Measurements from ENCODE around the gene NGDN. TPM values are rescaled to one million over a fixed set of nuclear protein-coding genes. Genes with fewer than 3 reads are reported as not detected.
A peak's percentile ranks its signal among the peaks of the same experiment; 100 is the strongest.
"Not testable (repeated sequence)": the region's sequence is repeated elsewhere in the genome, so short reads cannot be mapped to it uniquely, and the experiment has no call there.

The NGDN gene, protein sequence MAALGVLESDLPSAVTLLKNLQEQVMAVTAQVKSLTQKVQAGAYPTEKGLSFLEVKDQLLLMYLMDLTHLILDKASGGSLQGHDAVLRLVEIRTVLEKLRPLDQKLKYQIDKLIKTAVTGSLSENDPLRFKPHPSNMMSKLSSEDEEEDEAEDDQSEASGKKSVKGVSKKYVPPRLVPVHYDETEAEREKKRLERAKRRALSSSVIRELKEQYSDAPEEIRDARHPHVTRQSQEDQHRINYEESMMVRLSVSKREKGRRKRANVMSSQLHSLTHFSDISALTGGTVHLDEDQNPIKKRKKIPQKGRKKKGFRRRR
- 54.9 TPM for polyA plus RNA-seq (2013, experiment 1 of 4)
- polyA plus RNA-seq (2013, experiment 2 of 4), result 53.1 TPM
- 46.4 TPM for polyA plus RNA-seq (2013, experiment 3 of 4)
- polyA plus RNA-seq (2013, experiment 4 of 4), result 51.8 TPM

- 5% methylated on average over 41 of the region's 41 CpGs for WGBS, 2 experiments
Observed at GRCh38 chr14:23469127-23469905, at the start of gene NGDN. Gene NGDN, plus strand, starts transcription at chr14:23469703. Its CDS starts 13 bp downstream, at chr14:23469716.

DNA sequence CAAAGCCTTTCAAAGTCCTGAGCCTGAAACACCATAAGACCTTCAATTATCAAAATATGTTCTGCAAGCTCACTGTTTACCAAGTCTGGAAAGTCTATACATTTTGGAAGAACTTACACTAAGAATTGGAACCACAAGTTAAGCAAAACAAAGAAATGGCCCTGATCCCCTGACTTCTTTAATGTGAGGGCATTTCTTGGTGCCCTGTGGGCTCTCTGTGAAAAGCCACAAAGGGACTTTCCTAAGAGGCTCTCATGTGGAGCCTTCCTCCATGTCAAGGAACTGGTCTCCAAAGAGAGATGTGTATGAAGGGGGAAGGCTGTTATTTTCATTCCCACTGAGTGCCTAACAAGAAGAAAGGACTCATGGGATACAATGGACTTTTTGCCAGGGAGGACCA, 47.9 kb upstream of the NGDN start:
- Histone ChIP-seq H3K27ac (ENCODE audit: insufficient read depth, low read depth, low read length, poor library complexity, severe bottlenecking) (no peak overlapping the region), H3K36me3 (ENCODE audit: control insufficient read depth, insufficient read depth, low read length) (no peaks in the 10 kb centered on the region), H3K9me3 (ENCODE audit: control insufficient read depth, low read length) (no peaks in the 10 kb centered on the region)

More at GRCh38 chr14:23469127-23469905, at the start of gene NGDN:
- Histone ChIP-seq H3K9me3 (ENCODE audit: control insufficient read depth, low read length) (no peaks in the 10 kb centered on the region), H3K4me3 (ENCODE audit: insufficient read depth, low read depth, low read length) (peak within 1 kb of the TSS; percentile 77), H3K36me3 (ENCODE audit: control insufficient read depth, insufficient read depth, low read length) (peaks cover 17% of the 10 kb centered on the region), H3K27ac (ENCODE audit: insufficient read depth, low read depth, low read length, poor library complexity, severe bottlenecking) (no peak within 1 kb of the TSS), H3K4me1 (ENCODE audit: control insufficient read depth, insufficient read depth, low read length) (peaks cover 6% of the 10 kb centered on the region), H3K27me3 (ENCODE audit: control insufficient read depth, insufficient read depth, low read length, poor library complexity, severe bottlenecking) (no peaks in the 10 kb centered on the region)

GRCh38 chr14:23423657-23424056, 45.8 kb upstream of the NGDN start:
- no peaks in the 10 kb centered on the region for H3K27me3 ChIP-seq (ENCODE audit: control insufficient read depth, insufficient read depth, low read length, poor library complexity, severe bottlenecking)
- no peaks in the 10 kb centered on the region for H3K36me3 ChIP-seq (ENCODE audit: control insufficient read depth, insufficient read depth, low read length)
- H3K4me1 ChIP-seq (ENCODE audit: control insufficient read depth, insufficient read depth, low read length), result no peaks in the 10 kb centered on the region
- no peak overlapping the region for H3K27ac ChIP-seq (ENCODE audit: insufficient read depth, low read depth, low read length, poor library complexity, severe bottlenecking)
- WGBS, 2 experiments, result 90 to 91% methylated on average over 6 of the region's 6 CpGs
- no peaks in the 10 kb centered on the region for H3K9me3 ChIP-seq (ENCODE audit: control insufficient read depth, low read length)
- no peak overlapping the region for H3K4me3 ChIP-seq (ENCODE audit: insufficient read depth, low read depth, low read length)

More for the DNA sequence above, 47.9 kb upstream of the NGDN start:
- H3K4me1 ChIP-seq (ENCODE audit: control insufficient read depth, insufficient read depth, low read length), result no peaks in the 10 kb centered on the region
- no peak overlapping the region for H3K4me3 ChIP-seq (ENCODE audit: insufficient read depth, low read depth, low read length)
- H3K27me3 ChIP-seq (ENCODE audit: control insufficient read depth, insufficient read depth, low read length, poor library complexity, severe bottlenecking), result no peaks in the 10 kb centered on the region

DNA sequence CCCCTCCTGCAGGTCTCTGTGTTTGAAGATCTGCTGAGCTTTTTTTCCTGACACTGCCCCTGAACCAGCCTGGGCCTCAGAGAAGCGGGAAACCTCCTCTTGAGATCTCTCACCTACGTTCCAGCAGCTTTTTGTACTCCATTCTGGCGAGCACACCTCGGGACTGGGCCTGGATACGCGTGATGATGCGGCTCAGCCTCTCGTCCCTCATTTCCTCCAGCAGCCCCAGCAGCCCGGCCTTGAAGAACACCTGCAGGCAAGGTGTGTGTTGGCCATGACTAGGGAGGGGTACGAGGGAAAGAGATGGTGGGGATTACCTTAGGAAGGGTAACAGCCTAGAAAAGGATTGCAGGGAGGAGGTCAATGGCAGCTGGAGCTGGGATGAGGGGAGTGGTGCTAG, 44.3 kb upstream of the NGDN start:
- H3K27ac ChIP-seq (ENCODE audit: insufficient read depth, low read depth, low read length, poor library complexity, severe bottlenecking), result no peak overlapping the region
- no peaks in the 10 kb centered on the region for H3K36me3 ChIP-seq (ENCODE audit: control insufficient read depth, insufficient read depth, low read length)
- WGBS, 2 experiments, result 87 to 91% methylated on average over 10 of the region's 10 CpGs
- no peaks in the 10 kb centered on the region for H3K4me1 ChIP-seq (ENCODE audit: control insufficient read depth, insufficient read depth, low read length)
- no peak overlapping the region for H3K4me3 ChIP-seq (ENCODE audit: insufficient read depth, low read depth, low read length)
- no peaks in the 10 kb centered on the region for H3K9me3 ChIP-seq (ENCODE audit: control insufficient read depth, low read length)
- no peaks in the 10 kb centered on the region for H3K27me3 ChIP-seq (ENCODE audit: control insufficient read depth, insufficient read depth, low read length, poor library complexity, severe bottlenecking)

- not testable (repeated sequence) for H3K4me3 ChIP-seq (ENCODE audit: insufficient read depth, low read depth, low read length); H3K9me3 ChIP-seq (ENCODE audit: control insufficient read depth, low read length); H3K27ac ChIP-seq (ENCODE audit: insufficient read depth, low read depth, low read length, poor library complexity, severe bottlenecking); H3K27me3 ChIP-seq (ENCODE audit: control insufficient read depth, insufficient read depth, low read length, poor library complexity, severe bottlenecking); H3K4me1 ChIP-seq (ENCODE audit: control insufficient read depth, insufficient read depth, low read length); H3K36me3 ChIP-seq (ENCODE audit: control insufficient read depth, insufficient read depth, low read length)
- 93 to 95% methylated on average over 6 of the region's 6 CpGs for WGBS, 2 experiments
Observed at GRCh38 chr14:23425798-23426197, 43.7 kb upstream of the NGDN start.

GRCh38 chr14:23428686-23429495, 40.6 kb upstream of the NGDN start:
- H3K9me3 ChIP-seq (ENCODE audit: control insufficient read depth, low read length), result no peaks in the 10 kb centered on the region
- H3K4me3 ChIP-seq (ENCODE audit: insufficient read depth, low read depth, low read length), result no peak overlapping the region
- H3K4me1 ChIP-seq (ENCODE audit: control insufficient read depth, insufficient read depth, low read length), result peaks cover 12% of the 10 kb centered on the region
- no peaks in the 10 kb centered on the region for H3K27me3 ChIP-seq (ENCODE audit: control insufficient read depth, insufficient read depth, low read length, poor library complexity, severe bottlenecking)
- no peak overlapping the region for H3K27ac ChIP-seq (ENCODE audit: insufficient read depth, low read depth, low read length, poor library complexity, severe bottlenecking)
- no peaks in the 10 kb centered on the region for H3K36me3 ChIP-seq (ENCODE audit: control insufficient read depth, insufficient read depth, low read length)
- WGBS, 2 experiments, result 87 to 94% methylated on average over 13 of the region's 13 CpGs

- Histone ChIP-seq H3K4me3 (ENCODE audit: insufficient read depth, low read depth, low read length) (no peak overlapping the region), H3K27ac (ENCODE audit: insufficient read depth, low read depth, low read length, poor library complexity, severe bottlenecking) (no peak overlapping the region), H3K36me3 (ENCODE audit: control insufficient read depth, insufficient read depth, low read length) (no peaks in the 10 kb centered on the region), H3K9me3 (ENCODE audit: control insufficient read depth, low read length) (no peaks in the 10 kb centered on the region), H3K4me1 (ENCODE audit: control insufficient read depth, insufficient read depth, low read length) (peaks cover 16% of the 10 kb centered on the region), H3K27me3 (ENCODE audit: control insufficient read depth, insufficient read depth, low read length, poor library complexity, severe bottlenecking) (no peaks in the 10 kb centered on the region)
- WGBS, 2 experiments, result 87% methylated on average over 10 of the region's 10 CpGs
Observed at GRCh38 chr14:23430016-23430722, 39.3 kb upstream of the NGDN start.

GRCh38 chr14:23430723-23431085, 38.8 kb upstream of the NGDN start:
- WGBS, 2 experiments, result 48 to 50% methylated on average over 2 of the region's 2 CpGs
- Histone ChIP-seq H3K4me3 (ENCODE audit: insufficient read depth, low read depth, low read length) (no peak overlapping the region), H3K27ac (ENCODE audit: insufficient read depth, low read depth, low read length, poor library complexity, severe bottlenecking) (no peak overlapping the region), H3K36me3 (ENCODE audit: control insufficient read depth, insufficient read depth, low read length) (no peaks in the 10 kb centered on the region), H3K4me1 (ENCODE audit: control insufficient read depth, insufficient read depth, low read length) (peaks cover 21% of the 10 kb centered on the region), H3K27me3 (ENCODE audit: control insufficient read depth, insufficient read depth, low read length, poor library complexity, severe bottlenecking) (no peaks in the 10 kb centered on the region), H3K9me3 (ENCODE audit: control insufficient read depth, low read length) (no peaks in the 10 kb centered on the region)

DNA sequence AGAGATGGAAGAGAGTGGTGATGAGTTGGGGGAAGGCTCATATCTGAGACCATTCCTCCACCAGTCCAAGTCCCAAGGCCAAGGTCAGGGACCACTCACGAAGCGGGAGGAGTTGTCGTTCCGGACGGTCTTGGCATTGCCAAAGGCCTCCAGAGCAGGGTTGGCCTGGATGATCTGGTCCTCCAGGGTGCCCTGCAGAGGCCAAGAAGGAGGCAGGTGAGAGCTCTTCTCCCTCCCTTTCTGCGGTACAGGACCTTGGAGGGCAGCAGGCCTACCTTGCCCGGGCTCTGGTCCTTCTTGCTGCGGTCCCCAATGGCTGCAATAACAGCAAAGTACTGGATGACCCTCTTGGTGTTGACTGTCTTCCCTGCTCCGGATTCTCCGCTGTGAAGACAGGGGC, 38.0 kb upstream of the NGDN start:
- WGBS, 2 experiments, result 97 to 98% methylated on average over 10 of the region's 10 CpGs
- no peaks in the 10 kb centered on the region for H3K9me3 ChIP-seq (ENCODE audit: control insufficient read depth, low read length)
- no peaks in the 10 kb centered on the region for H3K27me3 ChIP-seq (ENCODE audit: control insufficient read depth, insufficient read depth, low read length, poor library complexity, severe bottlenecking)
- peaks cover 29% of the 10 kb centered on the region for H3K4me1 ChIP-seq (ENCODE audit: control insufficient read depth, insufficient read depth, low read length)
- H3K36me3 ChIP-seq (ENCODE audit: control insufficient read depth, insufficient read depth, low read length), result no peaks in the 10 kb centered on the region
- H3K4me3 ChIP-seq (ENCODE audit: insufficient read depth, low read depth, low read length), result no peak overlapping the region
- H3K27ac ChIP-seq (ENCODE audit: insufficient read depth, low read depth, low read length, poor library complexity, severe bottlenecking), result no peak overlapping the region
